Left cardiac atrium (tissue), 4 donors: ENCODE data around the gene DDN. TPM values are rescaled to one million over a fixed set of nuclear protein-coding genes. Genes with fewer than 3 reads are reported as not detected.

Experiments
- ATAC-seq, 2 donors: fragments of 200-7000 bp; cut with Tn5 transposase; one replicate each; pipeline ENCODE4 v1.9.1; 2020; ENCODE audit warnings: mild to moderate bottlenecking in 2 of 2, moderate library complexity in 2 of 2
- DNase-seq: peaks from one replicate; pipeline ENCODE4 v3.0.0-alpha.2; 2020
- intact Hi-C, 2 donors: fragments of 100-400 bp; cut with DNase I; formaldehyde crosslinking; loops; one replicate each; pipeline versions ENCODE4 v1.14.1 to v1.15.1; 2022 to 2023
- long read RNA-seq: library from polyadenylated mRNA; unstranded; transcript quantifications from one replicate; pipeline ENCODE4 v2.0.0, GENCODE V29; 2021
- total RNA-seq, 2 donors: library from RNA; stranded (reverse); fragmentation: NEBNext Ultra II Directional; extraction: Animal tissue kit (Norgen Biotek cat#: 25700); gene quantifications; one replicate each; pipeline ENCODE4 v1.2.1, GENCODE V29; 2021
- donor health status: DM: no; HTN: yes; CAD: no.
- donor health status: DM: no; HTN: yes; CAD: no; lungs with severe emphysema.
- donor health status: DM: yes; HTN: yes; CAD: no.
- donor health status: Dilated cardiomyopathy.

The DDN gene
- under 1 TPM; 0.29 to 0.84 TPM for total RNA-seq
- long read RNA-seq: 0 reads

GRCh38 chr12:48999371-49000131 lies at the start of gene DDN:
Gene DDN (minus strand): TSS chr12:48999375. CDS start chr12:48999287, 88 bp downstream.
- DNase-seq (peak; percentile 56), ATAC-seq (peak; percentile 9 to 38)
- intact Hi-C loops: loop anchor here (5.0 to 10.0 kb wide), 2 partner anchors 145 to 147 kb away; partner anchors contain the start of gene DDX23 (in 2 of the 2)

DNA sequence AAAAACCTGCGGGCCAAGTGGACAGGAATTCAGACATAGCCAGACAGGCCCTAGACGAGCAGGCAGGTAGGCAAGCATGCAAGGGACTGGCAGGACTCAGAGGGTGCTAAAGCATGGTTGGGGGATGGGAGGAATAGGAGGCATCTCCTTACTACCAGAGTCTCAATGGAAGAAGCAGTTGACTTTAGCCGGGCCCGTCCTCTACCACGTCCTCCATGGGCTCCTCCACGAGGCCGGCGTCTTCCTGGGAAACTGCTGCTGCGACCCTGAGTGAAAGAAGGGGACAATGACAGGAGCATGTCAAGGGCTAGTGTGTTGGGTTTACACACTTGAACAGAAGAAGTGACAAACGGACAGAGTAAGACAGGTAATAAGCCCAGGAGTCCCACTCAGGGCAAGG lies 49.8 kb upstream of the DDN start:
- no peak for DNase-seq
- intact Hi-C loops: no loop called here
- no peak for ATAC-seq

- DNase-seq (peak; percentile 20), ATAC-seq (peak in 1 of 2 donors; percentile 15)
- intact Hi-C loops: no loop called here
These were observed 47.1 kb upstream of the DDN start for GRCh38 chr12:49046129-49046895.

DNA sequence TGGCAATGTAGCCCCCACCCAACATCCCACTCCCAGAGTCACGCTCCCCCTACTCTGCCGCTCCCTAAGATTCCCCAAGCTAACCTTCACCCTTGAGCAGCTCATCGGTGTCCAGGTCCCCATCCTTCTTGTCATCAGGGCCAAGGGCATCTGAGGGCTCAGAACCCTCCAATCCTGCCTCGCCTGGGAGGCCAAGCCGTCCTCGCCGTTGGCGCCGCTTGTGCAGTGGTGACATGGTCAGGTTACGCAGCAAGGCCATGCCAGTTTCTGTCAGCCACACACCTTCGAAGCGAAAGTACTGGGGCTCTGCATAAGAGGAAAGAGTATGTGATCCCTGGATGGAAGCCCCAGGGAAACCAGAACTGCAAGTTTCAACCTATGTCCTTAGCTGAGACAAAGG lies 45.5 kb upstream of the DDN start:
- intact Hi-C loops: no loop called here
- ATAC-seq (no peak), DNase-seq (no peak)

DNA sequence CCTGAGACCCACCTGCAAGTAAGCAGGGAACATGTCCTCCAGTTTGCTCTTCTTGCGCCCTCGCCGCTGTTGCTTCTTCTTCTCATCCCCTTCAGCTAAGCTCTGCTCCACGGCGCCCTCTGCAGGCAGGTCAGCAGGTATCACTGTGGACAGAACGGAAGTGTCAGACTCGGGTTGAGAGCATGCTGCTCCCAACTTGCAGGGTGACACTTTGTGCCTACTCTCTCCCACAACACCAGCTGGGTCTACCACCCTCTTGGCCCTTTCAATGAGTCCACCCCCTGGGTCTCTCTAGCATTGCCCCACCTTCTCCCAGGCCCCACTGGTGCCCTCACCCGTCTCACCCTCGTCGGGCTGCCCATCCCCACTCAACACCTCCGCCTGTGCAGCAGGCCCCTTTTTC lies 44.7 kb upstream of the DDN start:
- intact Hi-C loops: no loop called here
- ATAC-seq (peak in 1 of 2 donors; percentile 13), DNase-seq (peak; percentile 59)

DNA sequence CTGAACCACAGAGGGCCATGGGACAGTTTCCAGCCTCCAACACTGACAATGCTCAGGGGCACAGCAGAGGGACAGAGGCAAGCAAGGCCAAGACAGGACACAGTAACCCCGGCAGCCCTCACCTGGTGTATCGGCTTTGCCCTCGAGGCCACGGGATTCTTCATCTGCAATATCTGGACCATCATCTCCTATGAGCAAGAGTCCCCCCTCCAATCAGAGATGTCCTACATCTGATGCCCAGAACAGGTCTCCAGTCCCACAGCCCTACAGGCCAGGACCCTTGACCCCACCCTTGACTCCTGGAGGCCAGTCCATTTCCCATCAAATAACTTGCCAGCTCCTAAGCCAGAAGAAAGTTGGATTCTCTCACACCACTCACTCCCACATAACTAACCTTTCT lies 44.1 kb upstream of the DDN start:
- DNase-seq (no peak), ATAC-seq (no peak)
- intact Hi-C loops: no loop called here

DNA sequence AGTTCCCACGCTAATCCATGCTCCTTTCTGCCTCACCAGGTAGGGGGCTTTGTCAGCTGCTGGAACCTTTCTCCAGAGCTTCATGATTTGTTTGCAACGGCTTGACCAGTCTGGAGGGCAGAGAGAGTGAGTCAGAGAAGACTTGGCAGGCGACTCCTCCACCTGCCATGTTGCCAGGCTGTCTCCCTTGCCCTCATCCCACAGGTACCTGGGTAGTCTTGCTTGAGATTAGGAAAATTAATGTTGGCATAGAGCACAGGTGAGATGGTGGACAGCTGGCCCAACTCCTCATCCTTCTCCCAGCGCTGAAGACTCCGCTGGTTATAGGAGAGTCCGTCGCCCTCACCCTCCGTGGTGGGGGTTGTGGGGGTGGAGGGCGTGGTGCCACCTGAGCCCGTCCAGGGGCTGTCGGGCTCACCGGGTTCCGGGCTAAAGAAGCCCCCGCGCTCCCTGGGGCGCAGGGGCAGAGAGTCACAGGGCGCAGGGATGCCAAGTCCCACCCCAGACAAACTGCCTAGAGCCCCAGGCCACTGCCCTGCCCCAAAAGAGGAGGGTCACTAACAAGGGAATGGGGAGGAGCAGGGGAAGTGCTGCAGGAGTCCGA lies 42.8 kb upstream of the DDN start:
- no peak for ATAC-seq
- DNase-seq: no peak

GRCh38 chr12:49041036-49041880 lies 42.1 kb upstream of the DDN start:
- no peak for ATAC-seq
- intact Hi-C loops: no loop called here
- no peak for DNase-seq

More for the DNA sequence above, 42.8 kb upstream of the DDN start:
- intact Hi-C loops: no loop called here

DNA sequence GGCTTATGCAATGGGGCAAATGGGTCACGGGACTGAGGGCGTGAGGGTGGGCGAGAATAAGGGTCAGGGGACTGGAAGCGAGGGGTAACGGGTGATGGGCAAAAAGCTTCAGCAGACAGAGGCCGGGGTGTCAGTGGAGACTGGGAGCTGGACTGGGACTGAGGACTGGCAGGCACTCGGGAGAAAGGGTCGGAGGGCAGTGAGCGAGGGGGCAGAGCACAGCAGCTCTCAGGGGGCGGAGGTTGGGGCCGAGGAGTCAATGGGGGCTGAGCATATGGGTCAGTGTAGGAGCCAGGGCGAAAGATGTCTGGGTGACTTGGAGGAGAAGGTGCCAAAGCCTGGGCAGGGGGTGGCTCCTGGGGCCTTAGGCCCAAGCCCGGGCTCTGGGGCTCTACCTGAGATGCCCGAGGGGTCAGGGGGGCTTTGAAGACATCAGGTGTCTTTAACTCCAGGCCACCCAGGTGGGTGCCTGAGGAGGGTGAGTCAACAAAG lies 41.2 kb upstream of the DDN start:
- intact Hi-C loops: no loop called here
- ATAC-seq (no peak), DNase-seq (no peak)

DNA sequence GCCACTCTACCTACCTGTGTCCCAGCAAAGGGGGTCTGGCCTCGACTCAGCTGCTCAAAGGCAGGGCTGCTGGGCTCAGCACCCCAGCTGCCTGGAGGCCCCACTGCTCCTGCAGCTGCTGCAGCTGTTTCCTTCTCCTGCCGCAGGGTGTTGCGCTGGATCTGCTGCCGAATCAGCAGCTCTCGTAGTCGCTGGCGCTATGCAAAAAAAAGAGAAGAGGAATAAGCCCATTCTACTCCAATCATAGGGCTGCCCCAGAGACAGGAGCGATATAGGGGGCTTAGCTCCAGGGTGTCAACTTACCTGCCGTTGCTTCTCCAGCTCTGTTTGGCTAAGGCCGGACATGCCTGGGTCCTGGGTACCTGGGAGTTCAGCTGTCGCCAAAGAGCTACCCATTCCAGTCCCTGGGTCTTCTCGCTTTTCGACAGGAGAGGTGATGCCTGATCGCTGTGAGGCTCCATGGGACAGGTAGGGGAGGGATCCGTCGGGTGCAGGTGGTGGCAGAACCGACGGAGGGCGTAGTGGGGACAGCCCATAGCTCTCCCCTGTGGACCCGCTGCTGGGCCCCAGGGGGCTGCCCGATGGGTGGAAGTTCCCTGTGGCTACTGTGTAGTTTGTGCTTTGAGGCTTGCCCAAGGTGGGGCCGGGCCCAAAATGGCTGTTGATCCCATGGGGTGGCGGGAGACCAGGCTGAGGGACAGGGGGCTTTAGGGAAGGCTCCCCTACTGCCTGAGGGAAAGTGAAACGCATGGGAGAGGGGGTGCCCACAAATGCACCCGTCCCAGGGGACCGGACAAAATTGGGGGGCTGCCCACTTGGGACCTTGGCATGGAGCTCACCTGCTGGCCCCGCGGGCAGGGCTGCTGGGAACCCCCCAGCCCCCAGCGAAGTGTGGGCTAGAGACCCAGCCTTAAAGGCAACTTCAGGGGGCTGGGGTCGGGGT lies 40.5 kb upstream of the DDN start:
- DNase-seq: no peak
- intact Hi-C loops: no loop called here

DNA sequence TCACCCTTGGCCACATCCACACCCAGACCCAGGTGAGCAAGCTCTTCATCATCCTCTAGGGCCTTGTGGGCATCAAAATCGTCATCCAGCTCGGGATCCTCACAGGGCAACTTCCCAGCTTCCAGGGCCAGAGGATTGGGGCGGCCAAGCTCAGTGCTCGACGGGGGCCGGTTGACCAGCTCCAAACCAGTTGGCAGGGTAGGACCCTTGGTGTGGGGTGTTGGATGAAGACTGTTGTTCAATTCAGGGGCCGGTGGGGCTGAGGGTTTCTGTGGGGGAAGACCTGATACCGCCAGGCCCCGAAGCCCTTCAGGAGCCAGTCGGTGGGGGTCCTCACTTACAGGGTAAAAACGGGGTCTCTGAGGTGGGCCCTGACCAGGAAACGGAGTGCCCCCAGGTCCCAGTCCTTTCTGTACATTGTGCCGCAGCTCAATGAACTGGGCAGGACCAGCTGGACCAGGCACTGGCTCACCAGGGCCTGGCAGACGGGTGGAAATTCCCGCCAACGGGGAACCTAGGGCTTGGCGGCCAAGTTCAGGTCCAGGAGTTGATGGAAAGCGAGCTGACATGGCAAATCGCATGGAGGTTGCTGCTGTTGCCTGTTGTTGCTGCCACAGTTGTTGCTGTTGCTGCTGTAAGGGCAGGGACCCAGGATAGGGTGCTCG lies 39.2 kb upstream of the DDN start:
- no peak for DNase-seq
- intact Hi-C loops: no loop called here
- ATAC-seq: no peak

More for the DNA sequence above, 40.5 kb upstream of the DDN start:
- ATAC-seq: no peak

- intact Hi-C loops: no loop called here
- DNase-seq (no peak), ATAC-seq (no peak)
These were observed 38.7 kb upstream of the DDN start for GRCh38 chr12:49037947-49038237.

DNA sequence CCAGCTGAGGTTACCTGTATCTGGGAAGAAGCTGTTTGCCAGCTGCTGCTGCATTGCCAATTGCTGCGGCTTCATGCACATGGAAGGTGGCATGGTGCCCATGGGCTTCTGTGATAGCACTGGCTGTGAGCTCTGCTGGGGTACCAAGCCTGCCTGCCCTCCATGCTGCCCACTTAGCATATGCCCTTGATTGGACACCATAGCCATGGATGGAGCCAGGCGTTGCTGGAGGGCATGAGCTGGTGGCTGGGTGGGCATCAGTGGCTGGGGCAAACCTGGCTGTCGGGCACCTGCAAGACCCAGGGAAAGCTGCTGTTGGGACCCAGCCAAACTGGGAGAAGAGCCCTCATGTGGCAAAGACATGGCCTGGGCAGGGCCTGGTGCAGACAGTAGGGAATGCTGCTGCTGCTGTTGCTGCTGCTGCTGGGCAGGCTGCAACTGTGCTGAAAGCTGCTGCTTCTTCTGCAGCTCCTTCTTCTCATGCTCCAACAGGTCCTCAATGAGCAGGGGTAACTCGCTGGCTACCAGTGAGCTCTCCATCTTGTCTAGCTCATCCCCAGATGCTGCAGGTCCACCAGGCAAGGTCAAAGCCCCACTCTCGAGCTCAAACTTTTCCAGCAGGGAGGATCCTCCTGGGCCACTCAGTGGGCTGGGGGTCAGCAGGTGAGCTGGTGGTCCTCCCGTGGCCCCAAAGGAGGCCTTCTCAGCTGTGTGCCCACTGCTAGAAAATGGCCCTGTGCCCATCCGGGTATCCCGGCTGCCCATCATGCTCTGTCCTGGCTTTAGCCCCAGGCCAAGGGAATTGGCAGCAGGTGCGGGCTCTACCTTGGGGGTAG lies 38.2 kb upstream of the DDN start:
- DNase-seq (no peak), ATAC-seq (no peak)

DNA sequence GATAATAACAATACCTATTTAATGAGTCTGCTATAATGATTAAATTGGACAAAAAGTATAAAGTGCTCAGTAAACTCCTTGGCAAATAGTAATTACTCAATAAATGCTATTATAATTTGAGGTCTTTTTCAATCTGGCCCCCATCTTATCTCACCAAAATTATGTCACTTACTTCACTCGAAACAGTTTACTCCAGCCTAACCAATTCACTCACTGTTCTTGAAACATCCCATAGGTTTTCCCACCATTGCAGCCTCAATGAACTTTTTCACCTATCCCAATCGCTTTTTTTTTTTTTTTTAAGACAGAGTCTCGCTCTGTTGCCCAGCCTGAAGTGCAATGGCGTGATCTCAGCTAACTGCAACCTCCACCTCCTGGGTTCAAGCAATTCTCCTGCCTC lies 36.9 kb upstream of the DDN start:
- no peak for ATAC-seq
- DNase-seq: no peak
- intact Hi-C loops: no loop called here

More for the DNA sequence above, 38.2 kb upstream of the DDN start:
- intact Hi-C loops: no loop called here

DNA sequence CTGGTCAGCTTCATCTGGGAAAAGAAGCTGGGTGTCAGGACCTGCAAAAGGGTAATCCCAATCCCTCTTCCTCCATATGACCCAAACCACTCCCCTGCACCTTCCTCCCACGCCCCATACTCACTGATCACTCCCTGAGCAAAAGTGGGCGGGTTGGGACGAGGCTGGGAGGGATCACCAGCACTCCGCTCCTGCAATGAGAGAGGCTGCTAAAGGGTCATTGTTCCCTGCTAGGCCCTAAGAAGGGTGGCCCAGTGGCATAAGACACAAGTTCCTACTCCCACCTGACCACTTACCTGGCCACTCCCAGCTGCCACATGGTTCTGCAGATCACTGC lies 35.1 kb upstream of the DDN start:
- no peak for DNase-seq
- intact Hi-C loops: no loop called here
- ATAC-seq: no peak

GRCh38 chr12:49033611-49034285 lies 34.6 kb upstream of the DDN start:
- DNase-seq (no peak), ATAC-seq (no peak)
- intact Hi-C loops: no loop called here
